HepG2 (cell line): ENCODE results near the gene CPT1B. TPM values are rescaled to one million over a fixed set of nuclear protein-coding genes. Genes with fewer than 3 reads are reported as not detected.
A peak's percentile ranks its signal among the peaks of the same experiment; 100 is the strongest.

Experiments
- ATAC-seq: fragments of 200-7000 bp; cut with Tn5 transposase; 3 replicates; pipeline ENCODE4 v1.9.1; 2020; ENCODE audit warnings: mild to moderate bottlenecking, moderate library complexity
- BruUV-seq: library from RNA; stranded (reverse); fragments of 400-500 nt; replicated peaks from 2 replicates; lab custom pipeline; 2021; lab: Mats Ljungman, UMichigan
- CTCF ChIA-PET: fragments of 300-600 bp; formaldehyde crosslinking; extraction: SDS; loops from one replicate; lab custom pipeline; 2021; ENCODE audit warnings: low total read pairs, inconsistent platforms, low intra/inter-chr PET ratio; lab: Yijun Ruan, JAX
- POLR2A ChIA-PET: fragments of 350-600 bp; sonication (Branson Sonifier 250); formaldehyde crosslinking; loops from one replicate; lab custom pipeline; 2020; ENCODE audit warnings: antibody characterized with exemption, inconsistent platforms; lab: Yijun Ruan, JAX
- DNase-seq: peaks from one replicate; pipeline ENCODE4 v3.0.0-alpha.2; 2015; ENCODE audit warnings: low spot score
- FAIRE-seq: peaks from 3 replicates; lab custom pipeline; 2011; peaks lifted over from hg19 to GRCh38; lab: Jason Lieb, UNC
- H2AFZ ChIP-seq: one replicate; pipeline ENCODE4 v1.6.1; 2011; ENCODE audit warnings: low read length, inconsistent platforms
- H3K27ac ChIP-seq: fragments of 300-600 bp; 3 replicates; pipeline ENCODE4 v1.8.0; 2011; ENCODE audit warnings: mixed run types, mild to moderate bottlenecking, mixed read lengths, low read length, inconsistent platforms; ENCODE audit not compliant: insufficient read depth; ENCODE audit errors: extremely low read length
- H3K27me3 ChIP-seq, 2 experiments: fragments of 200-600 bp in 1 of 2; 2 replicates in 1 of 2; 3 replicates in 1 of 2; pipeline versions ENCODE4 v1.6.0 to v1.8.0; 2011; ENCODE audit warnings: low read length in 2 of 2, mild to moderate bottlenecking in 2 of 2, moderate library complexity in 2 of 2, inconsistent platforms in 1 of 2; ENCODE audit not compliant: insufficient read depth in 2 of 2, control insufficient read depth in 1 of 2
- H3K36me3 ChIP-seq, 2 experiments: fragments of 200-600 bp in 1 of 2; replicated peaks in 1 of 2; 2 replicates in 1 of 2; 3 replicates in 1 of 2; pipeline versions ENCODE4 v1.5.1 to v1.8.0; 2011; ENCODE audit warnings: low read length in 2 of 2, inconsistent platforms in 1 of 2; ENCODE audit not compliant: insufficient read depth in 2 of 2, control insufficient read depth in 1 of 2
- H3K4me1 ChIP-seq: 2 replicates; pipeline ENCODE4 v1.5.1; 2012; ENCODE audit warnings: low read length, inconsistent platforms; ENCODE audit not compliant: insufficient read depth
- H3K4me2 ChIP-seq: 2 replicates; pipeline ENCODE4 v1.6.0; 2011; ENCODE audit warnings: low read depth, low read length, inconsistent platforms
- H3K4me3 ChIP-seq, 3 experiments: fragments of 200-600 bp in 1 of 3; sonication (generic), shearing (Covaris generic) in 1 of 3; replicated peaks in 1 of 3; 2 replicates each; pipeline ENCODE4 v1.5.1; 2011 to 2016; ENCODE audit warnings: low read length in 3 of 3, inconsistent platforms in 2 of 3, low read depth in 2 of 3, mild to moderate bottlenecking in 2 of 3, control low read depth in 1 of 3, mixed read lengths in 1 of 3; ENCODE audit not compliant: insufficient read depth in 1 of 3
- H3K79me2 ChIP-seq: one replicate; pipeline ENCODE4 v1.6.1; 2011; ENCODE audit warnings: low read length, inconsistent platforms; ENCODE audit not compliant: insufficient read depth
- H3K9ac ChIP-seq: 2 replicates; pipeline ENCODE4 v1.6.0; 2011; ENCODE audit warnings: mild to moderate bottlenecking, low read depth, low read length, inconsistent platforms; ENCODE audit not compliant: insufficient read depth
- H3K9me3 ChIP-seq: 2 replicates; pipeline ENCODE4 v1.5.1; 2012; ENCODE audit warnings: mild to moderate bottlenecking, low read length
- H4K20me1 ChIP-seq: 2 replicates; pipeline ENCODE4 v1.6.0; 2011; ENCODE audit warnings: inconsistent platforms, mild to moderate bottlenecking, low read length, moderate library complexity; ENCODE audit not compliant: insufficient read depth
- AKNA ChIP-seq: sonication (generic); formaldehyde crosslinking; IDR thresholded peaks from 2 replicates; pipeline ENCODE4 v1.4.0; 2020; ENCODE audit warnings: missing genetic modification reagents, borderline replicate concordance
- HDAC2 ChIP-seq: sonication (generic); formaldehyde crosslinking; IDR thresholded peaks from 2 replicates; pipeline ENCODE4 v1.4.0; 2020; ENCODE audit warnings: missing genetic modification reagents
- HNF1A ChIP-seq, 2 experiments: sonication (generic) in 1 of 2; formaldehyde crosslinking in 1 of 2; IDR thresholded peaks; 2 replicates each; pipeline versions ENCODE4 v1.4.0 to v1.6.1; 2016 to 2020; ENCODE audit warnings: borderline replicate concordance in 1 of 2, low read depth in 1 of 2, mild to moderate bottlenecking in 1 of 2, missing genetic modification reagents in 1 of 2
- MEIS2 ChIP-seq: sonication (generic); formaldehyde crosslinking; IDR thresholded peaks from 2 replicates; pipeline ENCODE4 v1.9.0; 2021; ENCODE audit warnings: mild to moderate bottlenecking, missing genetic modification reagents
- PBX3 ChIP-seq: sonication (generic); formaldehyde crosslinking; IDR thresholded peaks from 2 replicates; pipeline ENCODE4 v1.8.1; 2023; ENCODE audit warnings: missing genetic modification reagents, inconsistent platforms, borderline replicate concordance
- SP4 ChIP-seq: sonication (generic); formaldehyde crosslinking; IDR thresholded peaks from 2 replicates; pipeline ENCODE4 v1.8.1; 2023; ENCODE audit warnings: mild to moderate bottlenecking, missing genetic modification reagents
- U2AF2 ChIP-seq: fragments of 200-400 bp; formaldehyde crosslinking; IDR thresholded peaks from 2 replicates; pipeline ENCODE4 v1.6.1; 2017; ENCODE audit warnings: low read depth, mild to moderate bottlenecking, low read length
- WIZ ChIP-seq: sonication (generic); formaldehyde crosslinking; IDR thresholded peaks from 2 replicates; pipeline ENCODE4 v1.5.1; 2020; ENCODE audit warnings: mild to moderate bottlenecking, missing genetic modification reagents
- ZNF12 ChIP-seq: sonication (generic); formaldehyde crosslinking; IDR thresholded peaks from 2 replicates; pipeline ENCODE4 v1.5.0; 2020; ENCODE audit warnings: missing genetic modification reagents
- ZNF576 ChIP-seq: sonication (generic); formaldehyde crosslinking; IDR thresholded peaks from 2 replicates; pipeline ENCODE4 v1.4.0; 2020; ENCODE audit warnings: mild to moderate bottlenecking, missing genetic modification reagents
- ZNF605 ChIP-seq: sonication (generic); formaldehyde crosslinking; IDR thresholded peaks from 2 replicates; pipeline ENCODE4 v1.8.0; 2022; ENCODE audit warnings: mild to moderate bottlenecking, missing genetic modification reagents
- ZNF841 ChIP-seq: sonication (generic); formaldehyde crosslinking; IDR thresholded peaks from 2 replicates; pipeline ENCODE4 v1.8.1; 2023; ENCODE audit warnings: missing genetic modification reagents, borderline replicate concordance
- WGBS: methylation state at CpG from one replicate; pipeline ENCODE4 v1.1.6; 2017; ENCODE audit warnings: low lambda C conversion rate; 5-methylcytosine and 5-hydroxymethylcytosine counted together
- in situ Hi-C: cut with HindIII; loops from 2 replicates; pipeline ENCODE4 v1.10.0; 2017; ENCODE audit warnings: low pct_unique_long_range_greater_than_20kb; ENCODE audit not compliant: extremely low pct_ligation_motif_present
- intact Hi-C: fragments of 100-400 bp; cut with micrococcal nuclease; formaldehyde crosslinking; loops from one replicate; pipeline ENCODE4 v1.10.0; 2022; ENCODE audit not compliant: unreplicated experiment
- polyA plus RNA-seq, 8 experiments: library from polyadenylated mRNA; depleted of rRNA in 3 of 8; stranded (reverse) in 7 of 8; unstranded in 1 of 8; fragments of >200 nt; fragmentation: Illumina TruSeq in 4 of 8; extraction: Trizol in 4 of 8; gene quantifications; 2 replicates each; pipeline versions ENCODE4 v1.2.1 to v1.2.3, GENCODE V29; 2011 to 2016; ENCODE audit warnings: low read depth in 4 of 8, missing spikeins in 1 of 8, mixed read lengths in 1 of 8; ENCODE audit not compliant: insufficient read depth in 1 of 8
- total RNA-seq, 5 experiments: library from RNA; depleted of rRNA; stranded (reverse); fragments of >200 nt; fragmentation: Illumina TruSeq; extraction: Trizol; gene quantifications; 2 replicates each; pipeline ENCODE4 v1.2.3, GENCODE V29; 2016; ENCODE audit warnings: low read depth in 1 of 5

Gene CPT1B
- total and polyA plus RNA-seq, 2 of the 13 experiments (the other 11 are each of a cell fraction or from before 2014, with no cell fraction given), result 9.2 to 19.5 TPM

GRCh38 chr22:50612528-50613221 lies 34.4 kb upstream of the CPT1B start:
- intact Hi-C loops, result no loop called here
- no peaks in the 10 kb centered on the region for H3K36me3 ChIP-seq
- ChIA-PET CTCF (interaction anchor here (1.0 kb wide), 1 partner anchor 50 kb away, joined by 3 read pairs; the partner anchor contains the start of gene SYCE3), POLR2A (interaction anchor here (0.7 to 1.6 kb wide), 5 partner anchors 10 to 87 kb away, joined by 4 to 5 read pairs (median 4); partner anchors contain the start of genes CHKB and SCO2)
- BruUV-seq, result no TSS peak
- peaks cover 22% of the 10 kb centered on the region for H3K4me1 ChIP-seq
- FAIRE-seq (no peak), ATAC-seq (peak; percentile 47), DNase-seq (no peak)
- H3K9ac ChIP-seq, result no peak overlapping the region
- H3K9me3 ChIP-seq, result no peaks in the 10 kb centered on the region
- H2AFZ ChIP-seq, result no peak overlapping the region
- in situ Hi-C loops, result loop anchor here (5.0 kb wide), 1 partner anchor 35 kb away; the partner anchor contains the start of gene CPT1B
- H4K20me1 ChIP-seq, result no peaks in the 10 kb centered on the region
- peak overlapping the region; percentile 78 for H3K4me2 ChIP-seq
- H3K79me2 ChIP-seq, result no peaks in the 10 kb centered on the region
- H3K27me3 ChIP-seq, result peaks cover 0 to 6% of the 10 kb centered on the region in 2 experiments; a peak in 1 of 5 replicates
- WGBS, result 43% methylated on average over 24 of the region's 31 CpGs
- peak overlapping the region; percentile 28 for H3K27ac ChIP-seq
- H3K4me3 ChIP-seq, result peak overlapping the region in 1 of 3 experiments; percentile 71; a peak in 1 of 6 replicates
- TF ChIP-seq AKNA (CRISPR knock-in tag) (no peak), HDAC2 (CRISPR knock-in tag) (no peak), HNF1A (IDR thresholded peaks at IDR 0.05; ENCODE audit: low read depth) (no peak), HNF1A (CRISPR knock-in tag; IDR thresholded peaks at IDR 0.05; ENCODE audit: borderline replicate concordance) (no peak), ZNF12 (CRISPR knock-in tag) (no peak), MEIS2 (CRISPR knock-in tag) (no peak), ZNF841 (CRISPR knock-in tag) (no peak), ZNF576 (no peak), U2AF2 (no peak), PBX3 (CRISPR knock-in tag) (no peak), ZNF605 (CRISPR knock-in tag) (0 out of 2 replicates have a peak, but pooled peaks have one; percentile 11), SP4 (0 out of 2 replicates have a peak, but pooled peaks have one; percentile 1), WIZ (CRISPR knock-in tag) (no peak)
